Cardiac fibroblast (primary cell): ENCODE results near the gene PRDM15.

Experiments used
- DNase-seq, 2 donors: peaks; one replicate each; pipeline versions ENCODE4 v3.0.0 to v3.0.0-alpha.2; 2010; ENCODE audit warnings: low read depth in 2 of 2
- H3K4me3 ChIP-seq, 2 donors: replicated peaks in 1 of 2; 1 replicate in 1 of 2; 2 replicates in 1 of 2; pipeline ENCODE4 v1.5.1; 2011; ENCODE audit warnings: low read depth in 2 of 2, low read length in 2 of 2, mild to moderate bottlenecking in 2 of 2, moderate library complexity in 1 of 2
- TF ChIP-seq, protein P1 (sequence below): IDR thresholded peaks from one replicate; pipeline ENCODE4 v1.5.1; 2011; ENCODE audit warnings: low read depth, mild to moderate bottlenecking, low read length, inconsistent platforms

The PRDM15 gene

DNA sequence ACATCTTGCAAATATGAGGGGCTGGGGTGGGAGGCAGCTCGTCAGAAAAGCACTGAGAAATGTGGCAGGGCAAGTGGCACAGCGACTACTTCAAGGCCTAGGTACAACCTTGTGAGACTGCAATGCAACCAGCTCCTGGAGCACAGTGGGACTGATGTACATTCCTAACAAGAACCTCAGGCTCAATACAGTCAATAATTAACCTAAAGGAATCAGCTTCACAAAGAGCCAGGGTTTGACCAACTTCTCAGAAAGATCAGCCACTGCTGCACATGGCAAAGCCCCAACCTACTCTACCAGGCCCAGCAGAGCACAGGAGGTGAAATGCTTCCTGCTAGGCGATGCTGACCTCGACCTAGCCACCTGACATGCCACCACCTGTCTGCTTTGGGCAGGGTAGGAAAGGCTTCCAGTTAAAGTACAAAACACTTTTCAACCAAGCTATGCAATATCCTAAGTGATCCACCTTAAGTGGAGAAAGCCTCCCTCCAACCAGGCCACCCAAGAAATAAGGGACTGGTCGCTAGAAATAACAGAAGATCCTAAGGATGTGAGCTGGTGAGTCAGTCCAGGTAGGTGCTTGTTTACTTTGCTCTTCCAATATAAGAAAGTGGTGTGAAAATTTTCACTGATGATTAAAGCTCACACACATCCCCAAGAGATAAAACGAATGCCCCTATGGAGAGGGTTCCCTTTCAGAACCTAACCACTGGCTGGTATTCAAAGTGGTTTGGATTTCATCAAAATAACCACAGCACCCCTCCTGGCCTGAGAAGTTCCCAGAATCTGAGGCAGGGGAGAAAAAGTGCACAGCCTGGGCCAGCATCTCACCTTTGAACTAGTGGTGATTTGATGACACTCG, 114.4 kb downstream of the PRDM15 start:
- H3K4me3 ChIP-seq: no peak overlapping the region
- DNase-seq: no peak
- TF ChIP-seq, protein P1, sequence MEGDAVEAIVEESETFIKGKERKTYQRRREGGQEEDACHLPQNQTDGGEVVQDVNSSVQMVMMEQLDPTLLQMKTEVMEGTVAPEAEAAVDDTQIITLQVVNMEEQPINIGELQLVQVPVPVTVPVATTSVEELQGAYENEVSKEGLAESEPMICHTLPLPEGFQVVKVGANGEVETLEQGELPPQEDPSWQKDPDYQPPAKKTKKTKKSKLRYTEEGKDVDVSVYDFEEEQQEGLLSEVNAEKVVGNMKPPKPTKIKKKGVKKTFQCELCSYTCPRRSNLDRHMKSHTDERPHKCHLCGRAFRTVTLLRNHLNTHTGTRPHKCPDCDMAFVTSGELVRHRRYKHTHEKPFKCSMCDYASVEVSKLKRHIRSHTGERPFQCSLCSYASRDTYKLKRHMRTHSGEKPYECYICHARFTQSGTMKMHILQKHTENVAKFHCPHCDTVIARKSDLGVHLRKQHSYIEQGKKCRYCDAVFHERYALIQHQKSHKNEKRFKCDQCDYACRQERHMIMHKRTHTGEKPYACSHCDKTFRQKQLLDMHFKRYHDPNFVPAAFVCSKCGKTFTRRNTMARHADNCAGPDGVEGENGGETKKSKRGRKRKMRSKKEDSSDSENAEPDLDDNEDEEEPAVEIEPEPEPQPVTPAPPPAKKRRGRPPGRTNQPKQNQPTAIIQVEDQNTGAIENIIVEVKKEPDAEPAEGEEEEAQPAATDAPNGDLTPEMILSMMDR: no peak

DNA sequence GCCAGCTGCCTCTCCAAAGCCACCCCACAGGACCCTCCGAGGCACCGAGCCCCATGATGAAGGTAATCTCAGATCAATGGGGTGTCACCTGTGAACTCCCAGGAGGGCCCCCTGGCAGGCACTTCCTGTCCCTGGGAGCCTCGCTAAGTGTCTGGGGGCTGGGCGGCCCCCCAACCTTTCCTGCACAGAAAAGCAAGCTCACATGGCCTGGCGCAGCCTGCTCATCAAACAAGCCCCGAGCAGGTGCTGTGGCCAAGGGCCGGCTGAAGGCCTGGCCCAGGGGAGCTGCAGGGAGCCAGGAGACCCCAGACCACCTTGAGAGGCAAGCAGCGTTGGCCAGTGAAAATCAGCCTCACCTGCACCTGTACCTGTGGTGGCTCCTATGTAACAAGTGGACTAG, 115.1 kb downstream of the PRDM15 start:
- no peak for DNase-seq
- TF ChIP-seq, protein P1: no peak
- H3K4me3 ChIP-seq: no peak overlapping the region

DNA sequence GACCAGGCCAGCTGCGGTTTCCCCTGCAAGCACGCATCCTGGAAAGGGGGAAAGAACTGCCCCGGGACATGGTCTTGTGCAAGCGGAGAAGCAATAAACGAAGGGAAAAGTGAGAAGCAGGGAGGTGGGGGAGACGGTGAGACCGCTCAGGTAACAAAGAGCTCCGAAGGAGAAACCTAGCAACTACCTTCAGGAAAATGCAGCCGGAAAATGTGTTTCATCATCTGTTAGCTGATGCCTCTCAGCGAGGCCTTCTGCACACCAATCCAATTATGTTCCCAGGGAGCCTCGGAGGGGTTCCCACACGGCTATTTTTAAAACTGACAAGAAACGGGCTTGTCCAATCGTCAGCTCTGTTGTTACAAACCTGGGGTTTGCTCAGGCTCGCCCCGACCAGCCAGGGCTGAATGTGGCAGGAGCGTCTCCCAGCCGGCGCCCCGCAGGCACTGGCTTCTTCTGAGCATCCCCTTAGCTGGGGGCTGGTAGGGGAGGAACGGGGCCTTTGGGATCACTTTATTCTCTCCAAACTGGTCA, 115.7 kb downstream of the PRDM15 start:
- TF ChIP-seq, protein P1: no peak
- H3K4me3 ChIP-seq: no peak overlapping the region
- no peak for DNase-seq

DNA sequence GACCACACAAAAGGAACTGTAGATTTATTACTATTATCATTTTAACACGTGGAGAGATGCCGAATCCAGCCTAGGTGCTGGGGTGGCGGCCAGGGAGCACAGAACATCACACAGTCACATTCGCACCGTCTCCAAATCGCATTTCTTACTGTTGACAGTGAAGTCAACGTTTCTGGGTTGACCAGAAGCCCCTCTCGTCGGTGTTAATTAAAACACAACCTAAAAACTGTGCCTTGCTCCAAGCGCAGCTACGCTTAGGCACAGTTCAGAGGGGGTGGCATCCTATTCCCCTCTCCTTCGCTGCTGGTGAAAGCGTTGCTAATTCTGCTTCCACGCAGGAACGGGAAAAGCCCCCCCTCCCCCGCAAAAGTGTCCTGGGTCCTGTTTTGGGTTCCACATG, 116.4 kb downstream of the PRDM15 start:
- no peak for DNase-seq
- no peak overlapping the region for H3K4me3 ChIP-seq
- TF ChIP-seq, protein P1: no peak

DNA sequence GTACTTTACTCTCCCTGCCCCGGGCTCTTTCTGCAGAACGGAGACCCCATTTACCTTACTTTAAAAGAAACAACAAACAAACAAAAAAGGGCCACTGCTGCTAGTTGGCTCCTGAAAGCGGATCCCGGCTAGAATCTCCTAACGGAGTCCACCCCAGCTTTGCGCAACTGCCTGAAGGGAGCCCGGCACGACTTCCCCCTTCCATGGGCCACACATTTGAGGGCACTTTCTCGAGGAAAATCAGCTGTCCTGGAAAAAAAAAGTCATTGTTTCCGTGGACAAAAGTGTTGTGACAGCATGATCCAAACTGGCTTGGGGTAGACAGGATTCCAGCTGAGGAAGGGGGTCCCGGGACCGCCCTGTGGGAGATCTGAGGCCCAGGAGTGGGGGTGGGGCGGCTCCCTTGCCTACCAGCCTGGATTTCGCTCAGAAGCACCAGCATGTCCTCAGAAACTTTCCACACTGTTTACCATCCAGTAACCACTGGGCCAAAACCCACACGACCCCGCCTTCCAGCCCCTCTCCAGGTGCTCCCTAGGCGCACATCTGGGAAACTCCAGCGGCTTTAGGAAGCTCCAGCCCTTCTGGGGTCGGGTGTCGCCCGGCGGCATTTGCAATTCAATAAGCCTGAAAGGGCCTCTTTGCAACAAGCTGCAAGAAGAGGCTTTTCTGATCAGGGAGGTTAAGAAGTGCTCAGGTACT, 117.1 kb downstream of the PRDM15 start:
- TF ChIP-seq, protein P1: no peak
- DNase-seq: no peak
- H3K4me3 ChIP-seq: no peak overlapping the region

DNA sequence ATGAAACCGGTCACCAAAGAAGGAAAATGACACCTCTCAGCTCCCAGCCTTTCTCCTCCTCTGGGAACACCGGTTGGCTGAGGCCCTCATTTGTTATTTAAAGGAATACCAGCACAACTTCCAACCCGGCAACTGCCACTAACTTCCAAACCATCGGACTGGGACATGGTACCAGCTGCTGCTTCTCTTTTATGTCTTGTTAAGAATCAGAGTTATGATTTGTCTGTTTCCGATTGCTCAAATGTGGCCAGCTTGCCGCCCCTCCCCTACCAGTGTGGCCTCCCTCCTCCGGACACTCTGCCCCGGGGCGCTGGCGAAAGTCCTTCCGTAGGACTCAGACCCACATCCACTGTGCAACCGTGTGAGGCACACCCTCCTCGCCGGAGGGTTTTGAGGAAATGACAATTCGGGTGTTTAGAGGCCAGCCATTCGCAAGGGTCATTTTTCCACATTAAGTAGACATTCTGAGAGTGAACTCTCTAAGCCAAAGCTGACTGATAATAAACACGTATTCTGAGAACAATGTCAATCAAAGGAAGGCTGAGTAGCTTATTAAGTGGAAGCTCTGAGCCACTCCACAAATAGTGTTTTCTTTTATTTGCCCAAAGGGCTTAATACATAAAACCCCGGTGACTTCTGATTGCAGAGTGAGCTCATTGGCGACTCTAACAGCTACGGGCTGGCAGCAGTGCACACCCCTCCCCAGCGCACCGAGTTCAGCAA, 117.8 kb downstream of the PRDM15 start:
- TF ChIP-seq, protein P1: no peak
- peak; percentile 19 to 28 for DNase-seq
- no peak overlapping the region for H3K4me3 ChIP-seq
